H1 (cell line): ENCODE results near the gene RNF151. TPM values are rescaled to one million over a fixed set of nuclear protein-coding genes. Genes with fewer than 3 reads are reported as not detected.

ENCODE experiments used
- CTCF ChIA-PET: fragments of 300-600 bp; sonication (Branson Sonifier 250); formaldehyde crosslinking; loops from one replicate; lab custom pipeline; 2021; ENCODE audit not compliant: partially characterized antibody; lab: Charles Lee
- POLR2A ChIA-PET: fragments of 300-600 bp; sonication (Branson Sonifier 250); formaldehyde crosslinking; loops from one replicate; lab custom pipeline; 2021; ENCODE audit warnings: inconsistent platforms; ENCODE audit not compliant: partially characterized antibody; lab: Charles Lee
- DNase-seq, 2 experiments: peaks; one replicate each; pipeline versions ENCODE4 v3.0.0 to v3.0.0-alpha.2; 2010 to 2022; ENCODE audit warnings: low spot score in 2 of 2, low read depth in 1 of 2, mixed read lengths in 1 of 2
- FAIRE-seq: peaks from 2 replicates; lab custom pipeline; 2011; peaks lifted over from hg19 to GRCh38; lab: Jason Lieb, UNC
- H2AFZ ChIP-seq: 2 replicates; pipeline ENCODE4 v1.8.1; 2012; ENCODE audit warnings: low read length, inconsistent platforms
- H2AK5ac ChIP-seq: 2 replicates; pipeline ENCODE4 v1.6.1; 2013; ENCODE audit warnings: low read depth, low read length
- H2BK120ac ChIP-seq: replicated peaks from 2 replicates; pipeline ENCODE3; 2013; ENCODE audit warnings: low read depth, low read length, inconsistent platforms
- H2BK12ac ChIP-seq: 2 replicates; pipeline ENCODE4 v1.6.1; 2013; ENCODE audit warnings: low read depth, low read length
- H2BK15ac ChIP-seq: 2 replicates; pipeline ENCODE4 v1.6.1; 2013; ENCODE audit warnings: low read length
- H2BK20ac ChIP-seq: 2 replicates; pipeline ENCODE4 v1.6.1; 2013; ENCODE audit warnings: low read length
- H2BK5ac ChIP-seq: 2 replicates; pipeline ENCODE4 v1.6.1; 2013; ENCODE audit warnings: low read depth, low read length
- H3K14ac ChIP-seq: 2 replicates; pipeline ENCODE4 v1.6.1; 2013; ENCODE audit warnings: inconsistent platforms; ENCODE audit not compliant: insufficient read length
- H3K18ac ChIP-seq: 2 replicates; pipeline ENCODE4 v1.6.1; 2013; ENCODE audit warnings: low read length; ENCODE audit errors: extremely low read depth
- H3K23ac ChIP-seq: 2 replicates; pipeline ENCODE4 v1.6.1; 2013; ENCODE audit warnings: inconsistent platforms; ENCODE audit not compliant: insufficient read length
- H3K23me2 ChIP-seq: 2 replicates; pipeline ENCODE4 v1.6.1; 2013; ENCODE audit warnings: low read depth, low read length
- H3K27ac ChIP-seq: 2 replicates; pipeline ENCODE4 v1.6.1; 2011; ENCODE audit warnings: low read depth, low read length, inconsistent platforms
- H3K27me3 ChIP-seq, 4 experiments: replicated peaks in 1 of 4; 1 replicate in 1 of 4; 2 replicates in 3 of 4; pipeline versions ENCODE4 v1.6.1 to v1.8.1; 2011 to 2013; ENCODE audit warnings: low read length in 3 of 4, mild to moderate bottlenecking in 3 of 4, inconsistent platforms in 2 of 4, mixed read lengths in 2 of 4, moderate library complexity in 1 of 4; ENCODE audit not compliant: control insufficient read depth in 3 of 4, insufficient read depth in 3 of 4; ENCODE audit errors: extremely low read depth in 1 of 4
- H3K36me3 ChIP-seq, 4 experiments: 2 replicates each; pipeline versions ENCODE4 v1.6.1 to v1.8.1; 2011 to 2013; ENCODE audit warnings: mild to moderate bottlenecking in 4 of 4, low read length in 3 of 4, moderate library complexity in 2 of 4, control low read depth in 1 of 4, inconsistent platforms in 1 of 4; ENCODE audit not compliant: insufficient read depth in 4 of 4, control insufficient read depth in 2 of 4
- H3K4ac ChIP-seq: replicated peaks from 2 replicates; pipeline ENCODE3; 2013; ENCODE audit warnings: low read length, low read depth, mixed read lengths, inconsistent platforms; ENCODE audit not compliant: insufficient read length
- H3K4me1 ChIP-seq, 4 experiments: replicated peaks in 1 of 4; 1 replicate in 1 of 4; 2 replicates in 3 of 4; pipeline versions ENCODE4 v1.6.1 to v1.8.1; 2011 to 2013; ENCODE audit warnings: low read length in 3 of 4, inconsistent platforms in 2 of 4, mixed read lengths in 1 of 4; ENCODE audit not compliant: insufficient read depth in 4 of 4, control insufficient read depth in 3 of 4
- H3K4me2 ChIP-seq, 2 experiments: 2 replicates each; pipeline versions ENCODE4 v1.6.1 to v1.8.1; 2011 to 2013; ENCODE audit warnings: low read depth in 2 of 2, low read length in 2 of 2, control low read depth in 1 of 2, inconsistent platforms in 1 of 2, mild to moderate bottlenecking in 1 of 2; ENCODE audit not compliant: insufficient read depth in 1 of 2
- H3K4me3 ChIP-seq, 4 experiments: fragments of 200-600, 300-600 bp in 1 of 4; sonication (generic), shearing (Covaris generic), sonication (Bioruptor Twin) in 1 of 4; 2 replicates each; pipeline versions ENCODE4 v1.5.1 to v1.8.1; 2011 to 2016; ENCODE audit warnings: low read length in 4 of 4, low read depth in 3 of 4, control low read depth in 2 of 4, inconsistent platforms in 2 of 4, mild to moderate bottlenecking in 2 of 4, mixed read lengths in 1 of 4, moderate library complexity in 1 of 4; ENCODE audit not compliant: insufficient read depth in 2 of 4; ENCODE audit errors: extremely low read depth in 1 of 4
- H3K56ac ChIP-seq: replicated peaks from 2 replicates; pipeline ENCODE3; 2013; ENCODE audit warnings: low read depth, mild to moderate bottlenecking, mixed read lengths, low read length, inconsistent platforms; ENCODE audit not compliant: insufficient read length
- H3K79me1 ChIP-seq: 2 replicates; pipeline ENCODE4 v1.6.1; 2013; ENCODE audit warnings: low read depth, low read length, control low read depth
- H3K79me2 ChIP-seq, 2 experiments: 2 replicates each; pipeline versions ENCODE4 v1.6.1 to v1.8.1; 2012 to 2013; ENCODE audit warnings: low read length in 2 of 2, mild to moderate bottlenecking in 2 of 2, inconsistent platforms in 1 of 2; ENCODE audit not compliant: insufficient read depth in 2 of 2, control insufficient read depth in 1 of 2
- H3K9ac ChIP-seq, 4 experiments: replicated peaks in 1 of 4; 1 replicate in 1 of 4; 2 replicates in 3 of 4; pipeline versions ENCODE4 v1.6.1 to v1.8.1; 2011 to 2013; ENCODE audit warnings: low read depth in 3 of 4, low read length in 3 of 4, control low read depth in 2 of 4, mild to moderate bottlenecking in 2 of 4, moderate library complexity in 2 of 4, inconsistent platforms in 1 of 4; ENCODE audit errors: extremely low read depth in 1 of 4
- H3K9me3 ChIP-seq, 2 experiments: 2 replicates each; pipeline versions ENCODE4 v1.6.1 to v1.8.1; 2012 to 2013; ENCODE audit warnings: mild to moderate bottlenecking in 2 of 2, moderate library complexity in 2 of 2, control low read depth in 1 of 2, inconsistent platforms in 1 of 2, low read depth in 1 of 2, low read length in 1 of 2, mixed read lengths in 1 of 2; ENCODE audit not compliant: insufficient read depth in 2 of 2
- H4K20me1 ChIP-seq, 2 experiments: replicated peaks in 1 of 2; 2 replicates each; pipeline versions ENCODE3 to v1.8.1; 2011 to 2013; ENCODE audit warnings: inconsistent platforms in 2 of 2, low read length in 2 of 2, mild to moderate bottlenecking in 1 of 2; ENCODE audit not compliant: insufficient read depth in 2 of 2, control insufficient read depth in 1 of 2
- H4K5ac ChIP-seq: 2 replicates; pipeline ENCODE4 v1.6.1; 2013; ENCODE audit warnings: low read length, low read depth, mixed read lengths, inconsistent platforms; ENCODE audit not compliant: insufficient read length
- H4K8ac ChIP-seq: 2 replicates; pipeline ENCODE4 v1.8.0; 2013; ENCODE audit warnings: mild to moderate bottlenecking, moderate library complexity, low read length, inconsistent platforms; ENCODE audit not compliant: insufficient read depth; ENCODE audit errors: extremely low read depth
- H4K91ac ChIP-seq: replicated peaks from 2 replicates; pipeline ENCODE3; 2013; ENCODE audit warnings: low read length, mixed read lengths, inconsistent platforms; ENCODE audit not compliant: insufficient read length
- CBX5 ChIP-seq: fragments of 300-800, 300-1000 bp; sonication (generic); IDR thresholded peaks from 2 replicates; pipeline ENCODE4 v1.7.1; 2016; ENCODE audit warnings: antibody characterized with exemption, low read length, low read depth
- SP4 ChIP-seq: IDR thresholded peaks from 2 replicates; pipeline ENCODE4 v1.6.1; 2012; ENCODE audit warnings: low read length, inconsistent platforms
- ZNF274 ChIP-seq: IDR thresholded peaks from 2 replicates; pipeline ENCODE4 v1.7.0; 2012; ENCODE audit warnings: low read length, borderline replicate concordance; ENCODE audit errors: extremely low read depth
- WGBS, 2 experiments: shearing (Covaris generic) in 1 of 2; methylation state at CpG; one replicate each; pipeline versions ENCODE4 v1.1.6 to v1.1.7; 2013 to 2015; ENCODE audit warnings: low lambda C conversion rate in 2 of 2, mixed read lengths in 2 of 2, inconsistent platforms in 1 of 2, low coverage in 1 of 2, missing lambda C conversion rate in 1 of 2; ENCODE audit not compliant: insufficient replicate concordance in 2 of 2, insufficient coverage in 1 of 2, insufficient read length in 1 of 2; ENCODE audit errors: extremely low coverage in 1 of 2, missing lambda C conversion rate in 1 of 2; 5-methylcytosine and 5-hydroxymethylcytosine counted together
- polyA plus RNA-seq, 7 experiments: library from polyadenylated mRNA; depleted of rRNA in 3 of 7; stranded (reverse) in 5 of 7; unstranded in 2 of 7; fragments of >200 nt in 5 of 7; fragments of 200-250 nt in 2 of 7; gene quantifications; 1 replicate in 5 of 7; 2 replicates in 1 of 7; 4 replicates in 1 of 7; pipeline versions ENCODE4 v1.2.1 to v1.2.3, GENCODE V29; 2011 to 2013; ENCODE audit warnings: missing spikeins in 2 of 7, mixed read lengths in 2 of 7
- total RNA-seq: library from RNA; stranded (reverse); fragmentation: NEBNext Ultra II Directional; extraction: Animal tissue kit (Norgen Biotek cat#: 25700); gene quantifications from 2 replicates; pipeline ENCODE4 v1.2.1, GENCODE V29; 2021

RNF151 gene
- total and polyA plus RNA-seq, 2 of the 8 experiments (the other 6 are each of a cell fraction or from before 2014, with no cell fraction given), result not detected

GRCh38 chr16:2015947-2016208 is 49.2 kb downstream of the RNF151 start:
- H3K9me3 ChIP-seq, result no peaks in the 10 kb centered on the region
- H2BK15ac ChIP-seq, result no peak overlapping the region
- H2BK20ac ChIP-seq, result no peak overlapping the region
- TF ChIP-seq ZNF274 (no peak), CBX5 (no peak), SP4 (no peak)
- no peak overlapping the region for H4K8ac ChIP-seq
- 94% methylated on average over 7 of the region's 7 CpGs; no CpG with 5 or more reads in 1 of the 2 experiments for WGBS, 2 experiments
- H3K18ac ChIP-seq, result no peak overlapping the region
- ChIA-PET CTCF (interaction anchor here (0.8 to 3.3 kb wide), 19 partner anchors 8 to 166 kb away, joined by 3 to 18 read pairs (median 5); partner anchors contain the start of gene PKD1), POLR2A (interaction anchor here (0.9 to 1.3 kb wide), 4 partner anchors 11 to 137 kb away, joined by 3 to 7 read pairs (median 6); partner anchors contain the start of gene RPS2)
- no peaks in the 10 kb centered on the region for H3K79me2 ChIP-seq
- no peak overlapping the region for H3K4me2 ChIP-seq
- H2AK5ac ChIP-seq, result no peak overlapping the region
- no peak overlapping the region for H3K14ac ChIP-seq
- FAIRE-seq, result no peak
- no peak overlapping the region for H4K5ac ChIP-seq
- DNase-seq, result no peak
- peaks cover 0 to 5% (median 0%) of the 10 kb centered on the region in 4 experiments; a peak in 1 of 8 replicates for H3K36me3 ChIP-seq
- no peaks in the 10 kb centered on the region for H4K20me1 ChIP-seq
- H3K27me3 ChIP-seq, result peaks cover 18 to 28% (median 22%) of the 10 kb centered on the region in 4 experiments
- H3K9ac ChIP-seq, result no peak overlapping the region
- H3K23me2 ChIP-seq, result peaks cover 8% of the 10 kb centered on the region; the same call in 1 of the 2 replicates
- H4K91ac ChIP-seq, result no peak overlapping the region
- H2AFZ ChIP-seq, result no peak overlapping the region
- peaks cover 0 to 15% (median 2%) of the 10 kb centered on the region in 4 experiments; a peak in 4 of 7 replicates for H3K4me1 ChIP-seq
- H2BK120ac ChIP-seq, result no peak overlapping the region
- no peak overlapping the region for H2BK12ac ChIP-seq
- no peak overlapping the region for H3K23ac ChIP-seq
- no peak overlapping the region for H3K56ac ChIP-seq
- no peak overlapping the region for H3K27ac ChIP-seq
- H3K4ac ChIP-seq, result no peak overlapping the region
- H3K4me3 ChIP-seq, result no peak overlapping the region
- no peaks in the 10 kb centered on the region for H3K79me1 ChIP-seq
- no peak overlapping the region for H2BK5ac ChIP-seq
